Epithelial cell of esophagus (primary cell): ENCODE measurements around the gene CADPS.

Source experiments
- DNase-seq: peaks from one replicate; pipeline ENCODE4 v3.0.0; 2010; ENCODE audit warnings: low read depth
- H3K4me3 ChIP-seq: 2 replicates; pipeline ENCODE4 v1.5.1; 2011; ENCODE audit warnings: mild to moderate bottlenecking, low read length, control low read depth
- CTCF ChIP-seq: IDR thresholded peaks from 2 replicates; pipeline ENCODE4 v1.5.1; 2011; ENCODE audit warnings: low read depth, mild to moderate bottlenecking, low read length, control low read depth, inconsistent platforms; ENCODE audit not compliant: insufficient read depth; ENCODE audit errors: missing control alignments

Gene CADPS

GRCh38 chr3:62888778-62889177, 13.6 kb upstream of the CADPS start:
- no peak for TF ChIP-seq CTCF
- DNase-seq: no peak
- no peak overlapping the region for H3K4me3 ChIP-seq

GRCh38 chr3:62888180-62888579, 13.0 kb upstream of the CADPS start:
- TF ChIP-seq CTCF: no peak
- DNase-seq: no peak
- no peak overlapping the region for H3K4me3 ChIP-seq

- DNase-seq: no peak
- H3K4me3 ChIP-seq: no peak overlapping the region
- TF ChIP-seq CTCF: no peak
Observed at GRCh38 chr3:62885136-62885535, 9.9 kb upstream of the CADPS start.

- no peak overlapping the region for H3K4me3 ChIP-seq
- DNase-seq: no peak
- no peak for TF ChIP-seq CTCF
Observed at GRCh38 chr3:62884096-62884870, 9.1 kb upstream of the CADPS start.

GRCh38 chr3:62882676-62883200, 7.5 kb upstream of the CADPS start:
- H3K4me3 ChIP-seq: no peak overlapping the region
- no peak for TF ChIP-seq CTCF
- no peak for DNase-seq

- DNase-seq: peak; percentile 76
- no peak for TF ChIP-seq CTCF
- H3K4me3 ChIP-seq: no peak overlapping the region
Observed at GRCh38 chr3:62876064-62876463, 848 bp upstream of the CADPS start.

GRCh38 chr3:62875558-62876002, 364 bp upstream of the CADPS start:
- DNase-seq: no peak
- no peak overlapping the region for H3K4me3 ChIP-seq
- TF ChIP-seq CTCF: no peak
